ENCODE results near the gene GMIP. TPM values are rescaled to one million over a fixed set of nuclear protein-coding genes. Genes with fewer than 3 reads are reported as not detected.
A peak's percentile ranks its signal among the peaks of the same experiment; 100 is the strongest.

Gene GMIP
- total and polyA plus RNA-seq, 2 of the 13 experiments (the other 11 are each of a cell fraction or from before 2014, with no cell fraction given) = 1.5 to 1.8 TPM

DNA sequence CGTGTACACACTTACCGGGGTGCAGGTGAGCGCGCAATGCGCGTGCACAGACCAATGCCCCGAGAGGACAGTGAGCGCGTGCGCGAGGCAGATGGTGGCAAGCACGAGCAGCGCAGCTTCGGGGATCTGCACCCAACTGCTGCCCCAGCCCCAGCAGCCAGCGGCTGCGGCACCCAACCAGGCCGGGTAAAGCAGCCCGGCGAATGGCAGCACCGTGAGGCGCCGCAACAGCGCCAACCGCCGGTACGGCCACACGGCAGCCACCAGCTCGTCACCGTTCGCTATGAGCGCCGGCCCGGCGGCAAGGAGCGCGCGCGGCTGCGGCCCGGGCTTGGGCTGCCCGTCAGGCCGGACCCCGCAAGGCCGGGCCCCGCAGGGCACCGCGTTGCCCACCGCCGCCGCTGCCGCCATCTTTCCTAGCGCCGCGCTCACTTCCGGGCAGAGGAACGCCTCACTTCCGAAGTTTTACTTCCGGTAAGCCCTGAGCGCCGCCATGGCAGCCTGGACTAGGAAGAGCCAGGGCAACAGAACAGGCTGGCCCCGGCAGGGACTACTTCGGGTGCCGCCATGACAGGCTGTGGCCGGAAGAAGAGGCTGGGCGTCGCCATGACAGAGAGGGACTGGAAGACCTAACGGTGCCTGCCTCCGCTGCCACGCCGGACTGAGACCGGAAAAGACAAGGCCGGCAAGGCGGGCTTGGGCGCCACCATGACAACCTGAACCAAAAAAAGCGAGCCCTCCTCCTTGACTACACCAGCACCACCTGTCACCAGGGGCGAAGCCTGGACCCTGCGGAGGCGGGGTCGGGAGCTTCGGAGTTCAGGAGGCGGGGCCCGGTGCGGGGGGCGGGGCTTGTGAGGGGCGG, 20.0 kb upstream of the GMIP start, which contains the start of gene ATP13A1 (continued):
- TF ChIP-seq GTF3A (CRISPR knock-in tag; conservative IDR thresholded peaks at IDR 0.05) (no peak), IKZF5 (CRISPR knock-in tag; IDR thresholded peaks at IDR 0.05) (0 out of 2 replicates have a peak, but pooled peaks have one; percentile 36), FOXA3 (CRISPR knock-in tag; IDR thresholded peaks at IDR 0.05) (peak; percentile 25), TCF12 (IDR thresholded peaks at IDR 0.05) (no peak), TCF12 (CRISPR knock-in tag; IDR thresholded peaks at IDR 0.05) (no peak), CENPBD1 (CRISPR knock-in tag; IDR thresholded peaks at IDR 0.05; ENCODE audit: borderline replicate concordance, low read depth) (no peak), PHF20 (CRISPR knock-in tag; IDR thresholded peaks at IDR 0.05) (peak; percentile 82), TEAD2 (CRISPR knock-in tag; IDR thresholded peaks at IDR 0.05) (no peak), ZBTB10 (CRISPR knock-in tag; IDR thresholded peaks at IDR 0.05; ENCODE audit: borderline replicate concordance) (0 out of 2 replicates have a peak, but pooled peaks have one; percentile 8), REL (CRISPR knock-in tag; conservative IDR thresholded peaks at IDR 0.05) (no peak), ZNF788 (CRISPR knock-in tag; IDR thresholded peaks at IDR 0.05; ENCODE audit: borderline replicate concordance) (peak; percentile 65; the same call in 1 of the 2 replicates), LCORL (IDR thresholded peaks at IDR 0.05) (no peak), LCORL (CRISPR knock-in tag; IDR thresholded peaks at IDR 0.05) (peak; percentile 45; the same call in 1 of the 2 replicates), MAZ (IDR thresholded peaks at IDR 0.05; ENCODE audit: borderline replicate concordance, low read depth, low read length) (0 out of 2 replicates have a peak, but pooled peaks have one; percentile 16), MAZ (CRISPR knock-in tag; IDR thresholded peaks at IDR 0.05; ENCODE audit: low read depth) (peak; percentile 84), SP140L (CRISPR knock-in tag; IDR thresholded peaks at IDR 0.05; ENCODE audit: borderline replicate concordance) (no peak), PBX2 (CRISPR knock-in tag; IDR thresholded peaks at IDR 0.05) (no peak)
- TF ChIP-seq, protein P1, sequence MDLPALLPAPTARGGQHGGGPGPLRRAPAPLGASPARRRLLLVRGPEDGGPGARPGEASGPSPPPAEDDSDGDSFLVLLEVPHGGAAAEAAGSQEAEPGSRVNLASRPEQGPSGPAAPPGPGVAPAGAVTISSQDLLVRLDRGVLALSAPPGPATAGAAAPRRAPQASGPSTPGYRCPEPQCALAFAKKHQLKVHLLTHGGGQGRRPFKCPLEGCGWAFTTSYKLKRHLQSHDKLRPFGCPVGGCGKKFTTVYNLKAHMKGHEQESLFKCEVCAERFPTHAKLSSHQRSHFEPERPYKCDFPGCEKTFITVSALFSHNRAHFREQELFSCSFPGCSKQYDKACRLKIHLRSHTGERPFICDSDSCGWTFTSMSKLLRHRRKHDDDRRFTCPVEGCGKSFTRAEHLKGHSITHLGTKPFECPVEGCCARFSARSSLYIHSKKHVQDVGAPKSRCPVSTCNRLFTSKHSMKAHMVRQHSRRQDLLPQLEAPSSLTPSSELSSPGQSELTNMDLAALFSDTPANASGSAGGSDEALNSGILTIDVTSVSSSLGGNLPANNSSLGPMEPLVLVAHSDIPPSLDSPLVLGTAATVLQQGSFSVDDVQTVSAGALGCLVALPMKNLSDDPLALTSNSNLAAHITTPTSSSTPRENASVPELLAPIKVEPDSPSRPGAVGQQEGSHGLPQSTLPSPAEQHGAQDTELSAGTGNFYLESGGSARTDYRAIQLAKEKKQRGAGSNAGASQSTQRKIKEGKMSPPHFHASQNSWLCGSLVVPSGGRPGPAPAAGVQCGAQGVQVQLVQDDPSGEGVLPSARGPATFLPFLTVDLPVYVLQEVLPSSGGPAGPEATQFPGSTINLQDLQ (CRISPR knock-in tag; IDR thresholded peaks at IDR 0.05) = no peak
- TF ChIP-seq, protein P2, sequence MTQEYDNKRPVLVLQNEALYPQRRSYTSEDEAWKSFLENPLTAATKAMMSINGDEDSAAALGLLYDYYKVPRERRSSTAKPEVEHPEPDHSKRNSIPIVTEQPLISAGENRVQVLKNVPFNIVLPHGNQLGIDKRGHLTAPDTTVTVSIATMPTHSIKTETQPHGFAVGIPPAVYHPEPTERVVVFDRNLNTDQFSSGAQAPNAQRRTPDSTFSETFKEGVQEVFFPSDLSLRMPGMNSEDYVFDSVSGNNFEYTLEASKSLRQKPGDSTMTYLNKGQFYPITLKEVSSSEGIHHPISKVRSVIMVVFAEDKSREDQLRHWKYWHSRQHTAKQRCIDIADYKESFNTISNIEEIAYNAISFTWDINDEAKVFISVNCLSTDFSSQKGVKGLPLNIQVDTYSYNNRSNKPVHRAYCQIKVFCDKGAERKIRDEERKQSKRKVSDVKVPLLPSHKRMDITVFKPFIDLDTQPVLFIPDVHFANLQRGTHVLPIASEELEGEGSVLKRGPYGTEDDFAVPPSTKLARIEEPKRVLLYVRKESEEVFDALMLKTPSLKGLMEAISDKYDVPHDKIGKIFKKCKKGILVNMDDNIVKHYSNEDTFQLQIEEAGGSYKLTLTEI (CRISPR knock-in tag; conservative IDR thresholded peaks at IDR 0.05) = no peak

Measured in HepG2 (cell line).